Duodenal mucosa (tissue), 2 donors: Measurements from ENCODE around the gene ENDOV.

Source experiments
- H3K27ac ChIP-seq: one replicate; pipeline ENCODE4 v1.7.0; 2013; ENCODE audit warnings: low read depth, low read length
- H3K27me3 ChIP-seq, 2 donors: one replicate each; pipeline ENCODE4 v1.7.0; 2013; ENCODE audit warnings: low read length in 2 of 2, control low read depth in 1 of 2; ENCODE audit not compliant: insufficient read depth in 2 of 2, control insufficient read depth in 1 of 2
- H3K36me3 ChIP-seq, 2 donors: one replicate each; pipeline ENCODE4 v1.7.0; 2013; ENCODE audit warnings: low read length in 2 of 2, control low read depth in 1 of 2; ENCODE audit not compliant: insufficient read depth in 2 of 2, control insufficient read depth in 1 of 2
- H3K4me1 ChIP-seq, 2 donors: one replicate each; pipeline ENCODE4 v1.7.0; 2013; ENCODE audit warnings: low read length in 2 of 2, control low read depth in 1 of 2; ENCODE audit not compliant: insufficient read depth in 2 of 2, control insufficient read depth in 1 of 2
- H3K4me3 ChIP-seq, 2 donors: one replicate each; pipeline ENCODE4 v1.7.0; 2013; ENCODE audit warnings: low read length in 2 of 2, low read depth in 1 of 2
- H3K9ac ChIP-seq, 2 donors: one replicate each; pipeline ENCODE4 v1.7.0; 2013; ENCODE audit warnings: low read length in 2 of 2, low read depth in 1 of 2
- H3K9me3 ChIP-seq, 2 donors: one replicate each; pipeline ENCODE4 v1.7.0; 2013; ENCODE audit warnings: low read length in 2 of 2, control low read depth in 1 of 2; ENCODE audit not compliant: control insufficient read depth in 1 of 2

Gene ENDOV

GRCh38 chr17:80455784-80456183 lies 40.8 kb downstream of the ENDOV start:
- H3K36me3 ChIP-seq, result no peaks in the 10 kb centered on the region
- H3K4me1 ChIP-seq, result peaks cover 9 to 14% of the 10 kb centered on the region in 2 donors
- peak overlapping the region in 1 of 2 donors; percentile 73 for H3K4me3 ChIP-seq
- no peak overlapping the region for H3K9ac ChIP-seq
- H3K9me3 ChIP-seq, result no peaks in the 10 kb centered on the region
- no peak overlapping the region for H3K27ac ChIP-seq
- H3K27me3 ChIP-seq, result peaks cover 0 to 6% of the 10 kb centered on the region in 2 donors

GRCh38 chr17:80456465-80457235 lies 41.7 kb downstream of the ENDOV start:
- no peak overlapping the region for H3K9ac ChIP-seq

GRCh38 chr17:80457236-80457856 lies 42.4 kb downstream of the ENDOV start:
- peaks cover 9 to 13% of the 10 kb centered on the region in 2 donors for H3K4me1 ChIP-seq
- H3K27ac ChIP-seq, result no peak overlapping the region
- no peak overlapping the region for H3K9ac ChIP-seq
- H3K9me3 ChIP-seq, result no peaks in the 10 kb centered on the region
- H3K36me3 ChIP-seq, result no peaks in the 10 kb centered on the region
- no peak overlapping the region for H3K4me3 ChIP-seq
- peaks cover 0 to 6% of the 10 kb centered on the region in 2 donors for H3K27me3 ChIP-seq

More at GRCh38 chr17:80456465-80457235, 41.7 kb downstream of the ENDOV start:
- Histone ChIP-seq H3K27me3 (peaks cover 0 to 6% of the 10 kb centered on the region in 2 donors), H3K27ac (no peak overlapping the region), H3K4me1 (peaks cover 9 to 13% of the 10 kb centered on the region in 2 donors), H3K4me3 (no peak overlapping the region), H3K9me3 (no peaks in the 10 kb centered on the region), H3K36me3 (no peaks in the 10 kb centered on the region)

- Histone ChIP-seq H3K27ac (no peak overlapping the region), H3K27me3 (peaks cover 0 to 6% of the 10 kb centered on the region in 2 donors), H3K36me3 (no peaks in the 10 kb centered on the region), H3K4me3 (no peak overlapping the region), H3K9me3 (no peaks in the 10 kb centered on the region), H3K4me1 (peaks cover 9 to 13% of the 10 kb centered on the region in 2 donors), H3K9ac (no peak overlapping the region)
Measured at GRCh38 chr17:80458016-80458415, 43.0 kb downstream of the ENDOV start.

- H3K4me1 ChIP-seq, result peaks cover 0 to 8% of the 10 kb centered on the region in 2 donors
- no peaks in the 10 kb centered on the region for H3K9me3 ChIP-seq
- no peak overlapping the region for H3K9ac ChIP-seq
- H3K4me3 ChIP-seq, result no peak overlapping the region
- peaks cover 0 to 8% of the 10 kb centered on the region in 2 donors for H3K27me3 ChIP-seq
- no peak overlapping the region for H3K27ac ChIP-seq
- H3K36me3 ChIP-seq, result no peaks in the 10 kb centered on the region
Measured at GRCh38 chr17:80459234-80459633, 44.3 kb downstream of the ENDOV start.

- Histone ChIP-seq H3K9me3 (no peaks in the 10 kb centered on the region), H3K36me3 (no peaks in the 10 kb centered on the region), H3K4me1 (peaks cover 0 to 5% of the 10 kb centered on the region in 2 donors), H3K9ac (no peak overlapping the region), H3K27ac (no peak overlapping the region), H3K27me3 (peaks cover 0 to 13% of the 10 kb centered on the region in 2 donors), H3K4me3 (no peak overlapping the region)
Measured at GRCh38 chr17:80460429-80460834, 45.5 kb downstream of the ENDOV start.

GRCh38 chr17:80461528-80462160 lies 46.7 kb downstream of the ENDOV start:
- Histone ChIP-seq H3K27me3 (peaks cover 7 to 24% of the 10 kb centered on the region in 2 donors), H3K27ac (no peak overlapping the region), H3K4me1 (no peaks in the 10 kb centered on the region), H3K9me3 (no peaks in the 10 kb centered on the region), H3K36me3 (no peaks in the 10 kb centered on the region), H3K9ac (no peak overlapping the region), H3K4me3 (no peak overlapping the region)

GRCh38 chr17:80463784-80464400 lies 48.9 kb downstream of the ENDOV start:
- H3K9me3 ChIP-seq, result no peaks in the 10 kb centered on the region
- no peak overlapping the region for H3K27ac ChIP-seq
- H3K4me1 ChIP-seq, result no peaks in the 10 kb centered on the region
- no peak overlapping the region for H3K4me3 ChIP-seq
- no peak overlapping the region for H3K9ac ChIP-seq
- H3K27me3 ChIP-seq, result peaks cover 27 to 43% of the 10 kb centered on the region in 2 donors
- H3K36me3 ChIP-seq, result no peaks in the 10 kb centered on the region

GRCh38 chr17:80464486-80464885 lies 49.5 kb downstream of the ENDOV start:
- Histone ChIP-seq H3K4me1 (no peaks in the 10 kb centered on the region), H3K36me3 (no peaks in the 10 kb centered on the region), H3K9me3 (no peaks in the 10 kb centered on the region), H3K27me3 (peaks cover 32 to 49% of the 10 kb centered on the region in 2 donors), H3K9ac (no peak overlapping the region), H3K27ac (no peak overlapping the region), H3K4me3 (no peak overlapping the region)
